ENCODE measurements around the gene MANBA. TPM values are rescaled to one million over a fixed set of nuclear protein-coding genes. Genes with fewer than 3 reads are reported as not detected.

MANBA gene
- total RNA-seq, 1 experiment from 2014 or later = 14.5 TPM

- H3K27me3 ChIP-seq (ENCODE audit: control insufficient read depth, insufficient read depth, low read length) = no peaks in the 10 kb centered on the region
- in situ Hi-C loops (cut with HindIII; ENCODE audit: low pct_unique_long_range_greater_than_20kb, low sequenced_read_pairs) (no loop called here), intact Hi-C loops (cut with micrococcal nuclease; ENCODE audit: unreplicated experiment) (no loop called here)
- ChIA-PET POLR2A (no interaction called here), CTCF (no interaction called here)
- no TSS peak for BruUV-seq (replicated peaks)
- H3K4me3 ChIP-seq (ENCODE audit: low read depth in 2 of 2, low read length in 2 of 2) = no peak overlapping the region
- H3K4me1 ChIP-seq (ENCODE audit: control insufficient read depth, insufficient read depth, low read length) = no peaks in the 10 kb centered on the region
- H3K27ac ChIP-seq (ENCODE audit: low read length) = no peak overlapping the region
- DNase-seq (ENCODE audit: low read depth, low spot score) (no peak), ATAC-seq (no peak)
- no peaks in the 10 kb centered on the region for H3K36me3 ChIP-seq (ENCODE audit: control insufficient read depth, insufficient read depth, low read length)
- no peaks in the 10 kb centered on the region for H3K9me3 ChIP-seq (ENCODE audit: control insufficient read depth, insufficient read depth, low read depth, low read length)
- no peak for TF ChIP-seq SIN3A (IDR thresholded peaks at IDR 0.05; ENCODE audit: borderline replicate concordance, insufficient read depth, low read depth, low read length)
- TF ChIP-seq POLR2AphosphoS5 (IDR thresholded peaks at IDR 0.05; ENCODE audit: low read depth, low read length) = no peak
- TF ChIP-seq TCF7L2 (IDR thresholded peaks at IDR 0.05; ENCODE audit: low read depth, low read length) = no peak
- no peak for TF ChIP-seq CTCF (IDR thresholded peaks at IDR 0.05)
- TF ChIP-seq REST (IDR thresholded peaks at IDR 0.05; ENCODE audit: insufficient read depth in 1 of 2, low read depth in 2 of 2, low read length in 1 of 2) = no peak
Measured at GRCh38 chr4:102694791-102695190, 66.0 kb downstream of the MANBA start.

- Histone ChIP-seq H3K36me3 (ENCODE audit: control insufficient read depth, insufficient read depth, low read length) (no peaks in the 10 kb centered on the region), H3K27me3 (ENCODE audit: control insufficient read depth, insufficient read depth, low read length) (no peaks in the 10 kb centered on the region), H3K4me1 (ENCODE audit: control insufficient read depth, insufficient read depth, low read length) (no peaks in the 10 kb centered on the region), H3K9me3 (ENCODE audit: control insufficient read depth, insufficient read depth, low read depth, low read length) (no peaks in the 10 kb centered on the region), H3K27ac (ENCODE audit: low read length) (no peak overlapping the region), H3K4me3 (ENCODE audit: low read depth in 2 of 2, low read length in 2 of 2) (no peak overlapping the region)
- intact Hi-C loops (cut with micrococcal nuclease; ENCODE audit: unreplicated experiment) (no loop called here), in situ Hi-C loops (cut with HindIII; ENCODE audit: low pct_unique_long_range_greater_than_20kb, low sequenced_read_pairs) (no loop called here)
- DNase-seq (ENCODE audit: low read depth, low spot score) = no peak
- no peak for ATAC-seq
- ChIA-PET POLR2A (no interaction called here), CTCF (no interaction called here)
- TF ChIP-seq TCF7L2 (IDR thresholded peaks at IDR 0.05; ENCODE audit: low read depth, low read length) = no peak
- TF ChIP-seq SIN3A (IDR thresholded peaks at IDR 0.05; ENCODE audit: borderline replicate concordance, insufficient read depth, low read depth, low read length) = no peak
- no peak for TF ChIP-seq REST (IDR thresholded peaks at IDR 0.05; ENCODE audit: insufficient read depth in 1 of 2, low read depth in 2 of 2, low read length in 1 of 2)
- TF ChIP-seq POLR2AphosphoS5 (IDR thresholded peaks at IDR 0.05; ENCODE audit: low read depth, low read length) = no peak
- TF ChIP-seq CTCF (IDR thresholded peaks at IDR 0.05) = no peak
- no TSS peak for BruUV-seq (replicated peaks)
Measured at GRCh38 chr4:102693861-102694260, 66.9 kb downstream of the MANBA start.
